GM21390 (cell line): ENCODE results near the gene TRAF3IP1.

ENCODE experiments used
- ATAC-seq: cut with Tn5 transposase; IDR thresholded peaks from one replicate; pipeline ENCODE4 v1.9.1; 2021; ENCODE audit not compliant: unreplicated experiment

TRAF3IP1 gene

DNA sequence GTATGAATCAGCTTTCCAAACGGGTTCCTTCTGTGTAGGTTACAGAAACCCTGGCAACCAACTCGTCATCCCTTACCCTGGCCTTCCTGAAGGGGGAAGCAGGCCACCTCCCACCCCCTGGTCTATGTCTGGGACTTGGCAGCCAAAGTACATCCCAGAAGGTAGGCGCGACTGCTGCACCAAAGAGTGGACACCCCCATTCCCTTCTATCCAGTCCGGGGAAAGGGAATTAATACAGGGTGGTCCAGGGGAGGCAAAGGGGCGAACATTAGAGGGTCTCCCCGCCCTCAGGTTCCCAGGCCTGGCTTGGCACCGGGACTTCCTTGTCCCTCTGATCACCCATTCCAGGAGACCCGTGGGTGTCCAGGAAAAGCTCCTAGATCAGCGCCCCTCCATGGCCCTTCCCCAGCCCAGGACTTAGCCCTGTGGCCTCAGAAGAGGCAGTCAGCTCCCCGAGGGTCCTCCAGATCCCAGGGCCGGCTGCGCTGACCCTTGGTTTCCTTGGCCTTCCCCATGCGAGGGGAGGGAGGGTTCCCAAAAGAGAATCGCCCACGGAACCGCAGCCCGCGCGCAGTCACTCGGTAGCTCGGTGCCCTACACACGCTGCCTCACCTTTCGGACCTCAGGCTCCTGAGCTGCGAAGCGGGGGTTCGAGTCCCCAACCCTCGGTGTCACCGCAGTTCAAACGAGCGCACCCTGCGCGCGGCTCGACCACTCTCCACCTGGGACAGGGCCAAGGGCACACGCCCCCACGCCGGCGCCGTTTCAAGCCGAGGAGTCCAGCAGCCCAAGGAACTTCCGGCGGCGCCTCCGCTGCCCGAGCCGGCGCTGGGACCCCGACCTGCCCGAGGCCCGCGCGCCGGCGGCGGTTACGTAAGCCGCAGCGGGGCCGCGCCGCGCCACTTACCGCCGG, 32.3 kb upstream of the TRAF3IP1 start, which contains the start of gene PER2:
Gene PER2 (minus strand): TSS at position 874 of the 913 bp plus-strand sequence. CDS start 10,674 bp downstream, outside the sequence.
- peak; percentile 34 for ATAC-seq

DNA sequence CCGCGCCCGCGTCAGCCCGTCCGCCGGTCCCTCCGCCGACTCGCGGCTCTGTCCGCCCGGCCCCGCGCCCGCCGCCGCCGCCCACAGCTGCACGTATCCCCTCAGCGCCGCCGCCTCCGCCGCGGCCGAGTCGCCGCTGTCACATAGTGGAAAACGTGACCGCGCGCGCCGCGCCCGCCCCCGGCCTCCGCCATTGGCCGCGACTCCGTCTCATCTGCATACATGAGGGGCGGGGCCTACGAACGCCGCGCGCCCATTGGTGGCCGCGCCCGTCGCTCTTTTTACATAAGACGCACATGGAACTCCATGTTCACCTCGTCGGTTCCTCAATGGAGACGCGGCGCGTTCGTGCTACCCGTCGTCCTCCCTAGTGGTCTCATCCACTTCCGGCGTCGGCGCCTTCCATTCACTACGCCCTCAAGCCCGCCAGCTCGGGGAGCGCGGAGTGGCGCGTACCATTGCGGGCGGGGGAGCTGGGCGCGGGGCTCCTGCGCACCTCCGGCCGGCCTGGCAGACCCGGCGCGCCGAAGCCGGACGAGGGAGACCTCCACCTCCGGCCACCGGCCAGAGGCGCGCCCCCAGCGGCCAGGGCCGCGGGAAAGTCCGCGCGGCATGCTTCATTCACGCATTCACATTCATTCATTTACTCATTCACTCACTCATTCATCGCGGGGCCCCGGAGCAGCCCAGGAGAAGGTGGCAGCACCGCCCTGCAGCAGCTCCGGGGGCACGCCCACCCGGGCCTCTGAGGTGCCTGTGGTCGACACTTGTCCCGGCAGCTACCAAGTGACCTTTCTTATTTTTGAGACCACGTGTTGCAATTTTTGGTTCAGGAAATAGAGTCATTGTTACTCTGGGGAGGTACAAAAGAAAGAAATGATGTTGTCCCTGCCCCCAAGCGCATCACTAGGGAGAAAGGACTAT, 31.4 kb upstream of the TRAF3IP1 start:
- peak; percentile 91 for ATAC-seq

DNA sequence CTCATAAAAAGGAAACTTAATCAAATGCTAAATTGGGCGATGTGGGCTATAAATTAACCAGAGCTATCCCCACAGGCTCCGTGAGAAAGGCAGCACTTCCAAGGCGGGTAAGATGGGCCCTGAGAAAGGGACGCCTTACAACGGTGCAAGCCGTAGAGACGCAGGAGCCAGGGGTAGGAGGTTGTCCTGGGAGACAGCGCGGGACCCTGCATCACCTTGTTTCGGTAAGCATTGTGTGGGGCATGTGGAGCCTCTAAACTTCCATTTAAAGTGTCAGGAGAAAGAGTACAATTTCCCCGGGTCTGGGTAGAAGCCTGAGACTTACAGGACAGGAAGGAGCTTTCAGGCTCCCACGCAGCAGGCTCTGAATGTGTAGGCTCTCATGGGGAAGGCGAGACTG, 30.7 kb upstream of the TRAF3IP1 start:
- ATAC-seq, result no peak

- ATAC-seq, result no peak
These were observed 30.2 kb upstream of the TRAF3IP1 start for GRCh38 chr2:238290091-238290509.

DNA sequence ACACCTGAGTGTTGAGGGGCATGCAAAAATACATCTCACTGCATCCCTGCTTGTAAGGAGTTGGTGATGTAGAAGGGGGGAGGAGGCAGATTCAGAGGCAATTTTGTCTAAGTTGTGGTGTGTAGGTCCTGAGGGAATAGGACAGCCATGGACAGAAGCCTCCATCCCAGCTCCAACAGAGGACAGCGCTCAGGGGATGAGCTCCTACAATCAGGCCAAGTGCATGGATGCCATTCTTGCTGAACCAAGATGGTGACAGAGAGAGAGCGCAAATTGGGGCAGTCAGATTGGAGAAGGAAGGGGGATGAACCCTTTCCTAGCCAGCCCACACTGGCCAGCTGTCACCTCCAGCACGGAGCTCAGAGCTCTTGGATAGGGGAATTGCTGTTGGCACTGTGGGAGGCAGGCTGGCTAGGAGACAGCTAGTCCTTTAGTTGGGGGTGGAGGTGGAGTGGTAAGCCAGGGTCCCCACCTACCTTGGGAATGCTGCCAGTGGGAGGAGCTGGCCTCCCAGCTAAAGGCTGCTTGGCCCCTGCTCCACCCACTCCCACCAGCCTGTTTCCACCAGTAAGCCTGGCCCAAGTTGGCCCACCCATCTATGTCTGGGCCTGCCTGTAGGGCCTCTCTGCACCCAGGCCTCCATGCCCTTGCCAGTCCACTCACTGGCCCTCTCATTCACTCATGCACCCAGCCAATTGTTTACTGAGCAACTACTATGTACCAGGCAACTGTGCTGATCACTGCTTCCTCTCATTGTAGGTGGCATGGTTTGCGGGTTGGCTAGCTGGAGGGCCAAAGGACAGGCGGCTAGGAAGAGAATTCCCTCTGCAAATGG, 29.4 kb upstream of the TRAF3IP1 start:
- ATAC-seq, result no peak

GRCh38 chr2:238291550-238292281, 28.6 kb upstream of the TRAF3IP1 start:
- no peak for ATAC-seq

DNA sequence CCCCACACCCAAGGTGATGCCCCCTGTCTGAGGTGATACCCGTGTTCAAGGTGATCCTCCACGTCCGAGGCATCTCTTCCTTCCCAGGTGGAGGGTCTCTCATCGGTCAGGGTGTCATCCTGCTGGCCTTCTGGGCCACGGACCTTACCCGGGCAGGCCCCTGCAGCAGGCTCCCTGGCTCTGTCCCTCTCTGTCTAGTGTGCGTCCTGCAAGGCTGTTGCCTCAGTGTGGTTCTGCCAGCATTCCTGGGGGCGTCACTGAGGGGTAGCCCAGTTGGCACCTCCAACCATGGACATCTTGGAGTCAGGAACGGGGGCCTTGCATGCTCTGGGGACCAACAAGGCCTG, 26.3 kb upstream of the TRAF3IP1 start:
- no peak for ATAC-seq

DNA sequence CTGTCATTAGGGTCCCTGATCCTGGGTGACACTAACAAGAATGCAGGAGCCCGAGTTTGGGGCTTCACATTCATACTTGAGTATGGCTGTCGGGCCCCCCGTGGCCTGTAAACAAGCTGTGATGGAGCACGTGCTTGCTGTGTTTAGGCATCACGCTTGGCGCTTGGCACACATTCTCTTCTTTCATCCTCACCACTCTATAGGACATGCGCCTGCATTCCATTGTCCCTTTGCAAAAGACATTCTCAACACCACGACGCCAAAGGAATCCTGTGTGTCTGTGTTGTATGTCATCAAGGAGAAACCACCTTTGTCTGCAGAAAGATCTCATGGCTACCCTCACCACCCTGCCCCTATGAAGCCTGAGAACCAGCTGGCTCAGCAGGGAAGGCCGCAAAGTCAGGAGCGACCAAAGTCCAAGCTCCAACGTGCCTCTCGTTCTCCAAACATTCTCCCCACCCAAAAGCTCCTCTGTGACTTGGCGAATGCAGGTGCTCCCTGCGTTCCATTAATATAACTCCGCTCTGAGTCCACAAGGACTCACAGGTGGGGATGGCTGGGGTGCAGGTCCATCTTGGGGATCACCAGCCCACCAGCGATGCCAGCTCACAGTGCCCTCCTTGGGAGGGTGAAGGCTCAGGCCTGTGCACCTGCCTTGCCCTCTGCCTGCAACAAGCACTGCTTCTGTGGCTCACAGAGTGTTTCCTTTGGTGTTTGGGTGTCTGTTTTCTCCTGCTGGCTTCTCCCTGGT, 25.8 kb upstream of the TRAF3IP1 start:
- no peak for ATAC-seq

- no peak for ATAC-seq
These were observed 24.9 kb upstream of the TRAF3IP1 start for GRCh38 chr2:238295144-238296112.

GRCh38 chr2:238296638-238297457, 23.5 kb upstream of the TRAF3IP1 start:
- ATAC-seq, result no peak

- no peak for ATAC-seq
These were observed 20.5 kb upstream of the TRAF3IP1 start for GRCh38 chr2:238299803-238300202.

DNA sequence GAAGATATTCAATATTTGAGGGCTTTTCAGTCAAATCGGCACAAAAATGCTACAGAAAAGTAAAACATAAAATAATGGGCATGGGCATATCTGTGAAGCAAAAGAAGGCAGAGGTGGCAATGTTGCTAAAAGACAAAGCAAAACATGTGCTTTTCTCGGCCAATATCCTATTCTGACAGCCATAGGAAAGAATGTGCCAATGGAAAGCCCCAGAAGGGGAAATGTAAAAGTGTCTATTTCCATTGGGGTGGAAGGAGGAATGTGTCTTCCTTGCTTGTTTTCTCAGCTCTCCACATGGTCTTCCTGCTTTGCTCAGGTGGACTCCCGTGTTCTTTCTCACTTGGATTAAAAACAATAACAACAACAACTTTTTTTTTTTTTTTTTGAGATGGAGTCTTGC, 18.2 kb upstream of the TRAF3IP1 start:
- ATAC-seq, result no peak

DNA sequence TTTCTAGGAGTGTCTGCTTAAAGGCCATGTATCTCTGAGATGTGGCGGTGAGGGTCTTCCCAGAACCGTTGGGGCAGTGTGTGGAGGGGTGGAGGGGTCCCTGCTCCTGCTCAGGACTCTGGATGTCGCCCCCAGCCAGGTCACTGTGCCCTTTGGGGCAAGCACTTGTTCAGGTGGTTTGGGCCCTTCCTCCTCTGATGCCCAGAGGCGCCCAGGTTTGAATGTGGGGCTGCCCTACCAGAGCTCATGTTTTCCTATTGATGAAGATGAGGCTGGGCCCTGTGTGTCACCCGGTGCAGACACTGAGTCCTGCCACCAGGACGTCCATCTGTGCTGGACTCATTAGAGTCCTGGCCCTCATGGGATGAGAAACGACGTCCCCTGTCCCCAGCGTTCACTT, 17.6 kb upstream of the TRAF3IP1 start:
- ATAC-seq, result no peak

DNA sequence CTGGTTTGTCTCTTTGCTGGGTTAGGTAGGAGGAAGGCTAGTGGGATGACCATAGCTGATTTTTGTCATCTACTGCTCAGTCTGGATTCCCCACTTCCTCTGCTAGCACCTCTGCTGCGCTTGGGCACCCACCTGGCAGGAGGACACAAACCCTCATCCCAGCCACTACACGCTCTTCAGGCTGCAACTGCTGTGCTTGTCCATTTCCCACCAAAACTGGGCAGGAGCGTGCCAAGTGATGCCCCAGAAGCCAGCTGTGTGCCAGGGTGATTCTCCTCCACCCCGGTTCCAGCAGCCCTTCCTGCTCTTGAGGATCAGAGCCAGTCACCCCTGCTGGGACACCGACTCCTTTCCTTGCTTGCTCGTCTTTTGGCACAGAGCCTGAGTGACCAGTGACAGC, 16.2 kb upstream of the TRAF3IP1 start:
- ATAC-seq, result no peak

DNA sequence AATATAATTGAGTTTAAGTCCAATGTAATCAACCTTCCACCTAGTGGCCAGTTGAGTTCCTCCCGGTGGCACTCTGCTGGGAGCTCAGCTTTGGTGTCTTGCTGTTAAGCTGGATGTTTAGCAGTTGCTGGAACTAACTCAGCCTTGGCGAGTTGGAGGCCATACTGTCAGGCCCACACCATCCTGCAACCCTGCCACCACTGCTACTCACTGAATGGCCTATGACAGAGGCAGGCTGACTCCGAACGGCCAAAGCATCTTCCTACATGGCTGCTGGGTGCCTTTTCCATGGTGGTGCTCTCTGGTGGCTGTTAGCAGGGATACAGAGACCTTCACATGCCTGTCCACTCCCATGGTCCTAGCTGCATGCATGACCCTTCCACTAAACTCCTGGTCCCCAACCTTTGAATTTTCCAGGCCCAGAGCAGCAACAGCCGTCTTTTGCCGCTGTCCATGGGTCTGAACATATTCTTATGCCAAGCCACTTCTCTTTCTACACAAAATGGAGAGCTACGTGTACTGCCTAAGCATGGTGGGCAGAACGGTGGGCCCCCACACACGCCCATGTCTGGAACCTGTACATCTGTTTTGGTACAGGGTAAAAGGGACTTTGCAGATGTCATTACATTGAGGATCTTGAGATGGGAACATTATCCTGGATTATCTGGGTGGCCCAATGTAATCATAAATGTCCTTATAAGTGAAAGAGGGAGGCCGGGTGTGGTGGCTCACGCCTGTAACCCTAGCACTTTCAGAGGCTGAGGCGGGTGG, 15.0 kb upstream of the TRAF3IP1 start:
- no peak for ATAC-seq

- ATAC-seq, result no peak
These were observed 14.2 kb upstream of the TRAF3IP1 start for GRCh38 chr2:238305965-238306671.
